IMR-90 (cell line): ENCODE measurements around the gene SVOPL.

Source experiments
- CEBPB ChIP-seq: IDR thresholded peaks from 2 replicates; pipeline ENCODE4 v1.6.1; 2012; ENCODE audit warnings: low read depth, low read length, improper control_type of control experiment
- FOS ChIP-seq: fragments of 150-350 bp; IDR thresholded peaks from 2 replicates; pipeline ENCODE4 v1.6.1; 2016; ENCODE audit warnings: low read depth, low read length
- MAFK ChIP-seq: IDR thresholded peaks from 2 replicates; pipeline ENCODE4 v1.6.1; 2012; ENCODE audit warnings: low read depth, low read length, improper control_type of control experiment
- MXI1 ChIP-seq: IDR thresholded peaks from 2 replicates; pipeline ENCODE4 v1.6.1; 2012; ENCODE audit warnings: low read depth, mild to moderate bottlenecking, low read length, moderate library complexity, borderline replicate concordance
- NFE2L2 ChIP-seq: fragments of 150-350 bp; IDR thresholded peaks from 2 replicates; pipeline ENCODE4 v1.6.1; 2016; ENCODE audit warnings: low read depth, mild to moderate bottlenecking, low read length
- POLR2A ChIP-seq: IDR thresholded peaks from 2 replicates; pipeline ENCODE4 v1.6.1; 2012; ENCODE audit warnings: mild to moderate bottlenecking, low read depth, low read length
- RAD21 ChIP-seq: IDR thresholded peaks from 2 replicates; pipeline ENCODE4 v1.6.1; 2012; ENCODE audit warnings: low read length, improper control_type of control experiment
- SMC3 ChIP-seq: fragments of 150-350 bp; IDR thresholded peaks from 2 replicates; pipeline ENCODE4 v1.6.1; 2016; ENCODE audit warnings: low read depth, mild to moderate bottlenecking, antibody characterized with exemption, low read length, moderate library complexity
- USF2 ChIP-seq: fragments of 150-350 bp; IDR thresholded peaks from 2 replicates; pipeline ENCODE4 v1.6.1; 2017; ENCODE audit warnings: mild to moderate bottlenecking, antibody characterized with exemption, low read length, low read depth
- TF ChIP-seq, protein P1 (sequence below): conservative IDR thresholded peaks from 2 replicates; pipeline ENCODE4 v1.5.1; 2012; ENCODE audit warnings: mild to moderate bottlenecking, low read depth, low read length, improper control_type of control experiment

- TF ChIP-seq, protein P1, sequence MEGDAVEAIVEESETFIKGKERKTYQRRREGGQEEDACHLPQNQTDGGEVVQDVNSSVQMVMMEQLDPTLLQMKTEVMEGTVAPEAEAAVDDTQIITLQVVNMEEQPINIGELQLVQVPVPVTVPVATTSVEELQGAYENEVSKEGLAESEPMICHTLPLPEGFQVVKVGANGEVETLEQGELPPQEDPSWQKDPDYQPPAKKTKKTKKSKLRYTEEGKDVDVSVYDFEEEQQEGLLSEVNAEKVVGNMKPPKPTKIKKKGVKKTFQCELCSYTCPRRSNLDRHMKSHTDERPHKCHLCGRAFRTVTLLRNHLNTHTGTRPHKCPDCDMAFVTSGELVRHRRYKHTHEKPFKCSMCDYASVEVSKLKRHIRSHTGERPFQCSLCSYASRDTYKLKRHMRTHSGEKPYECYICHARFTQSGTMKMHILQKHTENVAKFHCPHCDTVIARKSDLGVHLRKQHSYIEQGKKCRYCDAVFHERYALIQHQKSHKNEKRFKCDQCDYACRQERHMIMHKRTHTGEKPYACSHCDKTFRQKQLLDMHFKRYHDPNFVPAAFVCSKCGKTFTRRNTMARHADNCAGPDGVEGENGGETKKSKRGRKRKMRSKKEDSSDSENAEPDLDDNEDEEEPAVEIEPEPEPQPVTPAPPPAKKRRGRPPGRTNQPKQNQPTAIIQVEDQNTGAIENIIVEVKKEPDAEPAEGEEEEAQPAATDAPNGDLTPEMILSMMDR: no peak
- TF ChIP-seq POLR2A: no peak
- no peak for TF ChIP-seq FOS
- TF ChIP-seq MAFK: no peak
- TF ChIP-seq CEBPB: no peak
- no peak for TF ChIP-seq MXI1
- TF ChIP-seq NFE2L2: no peak
- TF ChIP-seq USF2: no peak
- TF ChIP-seq SMC3: no peak
- no peak for TF ChIP-seq RAD21
These were observed 25.1 kb upstream of the SVOPL start for GRCh38 chr7:138726288-138726687.
